Neutrophil (primary cell): ENCODE measurements around the gene VWA8.

ENCODE experiments used
- H3K27ac ChIP-seq: fragments of 200-600 bp; sonication (generic); 2 replicates; pipeline ENCODE4 v1.5.1; 2016; ENCODE audit warnings: mild to moderate bottlenecking, moderate library complexity
- H3K27me3 ChIP-seq: fragments of 200-600 bp; sonication (generic); 2 replicates; pipeline ENCODE4 v1.6.0; 2016; ENCODE audit warnings: mild to moderate bottlenecking
- H3K36me3 ChIP-seq: fragments of 200-600 bp; sonication (generic); 2 replicates; pipeline ENCODE4 v1.5.1; 2017
- H3K4me1 ChIP-seq, 2 experiments: fragments of 200-600 bp in 1 of 2; sonication (generic) in 1 of 2; 1 replicate in 1 of 2; 2 replicates in 1 of 2; pipeline versions ENCODE4 v1.5.1 to v1.6.1; 2013 to 2016; ENCODE audit warnings: low read depth in 1 of 2, low read length in 1 of 2, mild to moderate bottlenecking in 1 of 2, moderate library complexity in 1 of 2; ENCODE audit not compliant: control insufficient read depth in 1 of 2, insufficient read depth in 1 of 2
- H3K4me3 ChIP-seq, 2 experiments: fragments of 200-600 bp in 1 of 2; sonication (generic) in 1 of 2; 1 replicate in 1 of 2; 2 replicates in 1 of 2; pipeline ENCODE4 v1.5.1; 2013 to 2016; ENCODE audit warnings: low read depth in 1 of 2, low read length in 1 of 2, mild to moderate bottlenecking in 1 of 2, moderate library complexity in 1 of 2
- H3K9me3 ChIP-seq: fragments of 200-600 bp; sonication (generic); 2 replicates; pipeline ENCODE4 v1.5.1; 2016
- TF ChIP-seq, protein P1 (sequence below): fragments of 200-600 bp; sonication (generic); IDR thresholded peaks from 2 replicates; pipeline ENCODE4 v1.5.1; 2016; ENCODE audit warnings: antibody characterized with exemption

Gene VWA8

DNA sequence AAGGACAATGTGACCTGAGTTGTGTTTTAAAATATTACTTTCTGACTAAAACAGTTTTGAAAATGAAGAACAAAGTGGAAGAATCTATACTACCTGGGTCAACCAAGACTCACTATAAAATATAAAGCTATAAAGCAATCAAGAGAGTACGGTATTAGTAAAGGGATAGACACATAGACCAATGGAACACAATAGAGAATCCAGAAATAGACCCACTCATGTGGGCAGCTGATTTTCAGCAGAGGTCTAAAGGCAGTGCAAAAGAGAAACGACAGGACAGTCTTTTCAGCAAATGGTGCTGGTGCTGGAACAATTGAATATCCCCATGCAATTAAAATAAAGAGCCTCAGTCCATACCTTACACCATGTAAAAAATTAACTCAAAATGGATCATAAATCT is 278.9 kb downstream of the VWA8 start:
- Histone ChIP-seq H3K4me1 (no peaks in the 10 kb centered on the region), H3K9me3 (no peaks in the 10 kb centered on the region), H3K27ac (no peak overlapping the region), H3K36me3 (no peaks in the 10 kb centered on the region), H3K27me3 (no peaks in the 10 kb centered on the region), H3K4me3 (no peak overlapping the region)
- TF ChIP-seq, protein P1, sequence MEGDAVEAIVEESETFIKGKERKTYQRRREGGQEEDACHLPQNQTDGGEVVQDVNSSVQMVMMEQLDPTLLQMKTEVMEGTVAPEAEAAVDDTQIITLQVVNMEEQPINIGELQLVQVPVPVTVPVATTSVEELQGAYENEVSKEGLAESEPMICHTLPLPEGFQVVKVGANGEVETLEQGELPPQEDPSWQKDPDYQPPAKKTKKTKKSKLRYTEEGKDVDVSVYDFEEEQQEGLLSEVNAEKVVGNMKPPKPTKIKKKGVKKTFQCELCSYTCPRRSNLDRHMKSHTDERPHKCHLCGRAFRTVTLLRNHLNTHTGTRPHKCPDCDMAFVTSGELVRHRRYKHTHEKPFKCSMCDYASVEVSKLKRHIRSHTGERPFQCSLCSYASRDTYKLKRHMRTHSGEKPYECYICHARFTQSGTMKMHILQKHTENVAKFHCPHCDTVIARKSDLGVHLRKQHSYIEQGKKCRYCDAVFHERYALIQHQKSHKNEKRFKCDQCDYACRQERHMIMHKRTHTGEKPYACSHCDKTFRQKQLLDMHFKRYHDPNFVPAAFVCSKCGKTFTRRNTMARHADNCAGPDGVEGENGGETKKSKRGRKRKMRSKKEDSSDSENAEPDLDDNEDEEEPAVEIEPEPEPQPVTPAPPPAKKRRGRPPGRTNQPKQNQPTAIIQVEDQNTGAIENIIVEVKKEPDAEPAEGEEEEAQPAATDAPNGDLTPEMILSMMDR, result no peak

DNA sequence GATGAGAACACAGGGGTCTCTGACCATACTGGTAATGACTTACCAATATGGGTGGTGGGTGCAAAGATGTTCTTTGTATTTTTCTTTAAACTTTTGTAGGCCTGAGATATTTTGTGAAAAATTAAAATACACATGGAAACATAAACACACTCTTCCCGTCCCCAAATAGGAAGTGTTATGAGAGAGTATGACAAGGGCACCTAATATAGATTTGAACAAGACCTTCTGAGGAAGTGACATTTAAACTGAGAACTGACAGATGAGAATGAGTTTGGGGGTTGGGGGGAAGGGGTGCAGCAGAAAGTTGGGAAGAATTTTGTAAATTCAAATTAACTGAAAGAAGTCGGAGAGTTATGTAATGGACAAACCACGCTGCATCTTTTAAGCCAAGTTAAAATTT is 279.3 kb downstream of the VWA8 start:
- no peaks in the 10 kb centered on the region for H3K27me3 ChIP-seq
- H3K27ac ChIP-seq, result no peak overlapping the region
- TF ChIP-seq, protein P1, result no peak
- H3K36me3 ChIP-seq, result no peaks in the 10 kb centered on the region
- no peaks in the 10 kb centered on the region for H3K9me3 ChIP-seq
- no peaks in the 10 kb centered on the region for H3K4me1 ChIP-seq
- no peak overlapping the region for H3K4me3 ChIP-seq

DNA sequence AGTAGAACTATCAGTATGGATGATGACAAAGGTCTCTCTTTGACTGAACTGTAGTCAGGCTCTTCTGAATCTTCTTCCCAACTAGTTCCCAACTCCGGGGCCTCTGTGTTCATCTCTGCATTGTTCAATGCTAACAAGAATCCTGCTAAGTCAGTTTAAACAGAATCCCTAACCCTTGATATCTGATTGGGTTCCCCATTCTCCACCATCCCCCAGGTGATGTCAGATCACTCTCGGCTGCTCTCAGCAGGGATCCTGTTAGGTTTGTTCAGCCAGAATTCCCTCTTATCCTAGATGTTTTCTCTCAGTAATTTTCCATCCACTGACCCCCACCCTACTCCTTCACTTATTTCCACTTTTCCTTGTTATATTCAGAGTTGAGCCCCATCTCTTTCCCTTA is 280.0 kb downstream of the VWA8 start:
- H3K27me3 ChIP-seq, result no peaks in the 10 kb centered on the region

DNA sequence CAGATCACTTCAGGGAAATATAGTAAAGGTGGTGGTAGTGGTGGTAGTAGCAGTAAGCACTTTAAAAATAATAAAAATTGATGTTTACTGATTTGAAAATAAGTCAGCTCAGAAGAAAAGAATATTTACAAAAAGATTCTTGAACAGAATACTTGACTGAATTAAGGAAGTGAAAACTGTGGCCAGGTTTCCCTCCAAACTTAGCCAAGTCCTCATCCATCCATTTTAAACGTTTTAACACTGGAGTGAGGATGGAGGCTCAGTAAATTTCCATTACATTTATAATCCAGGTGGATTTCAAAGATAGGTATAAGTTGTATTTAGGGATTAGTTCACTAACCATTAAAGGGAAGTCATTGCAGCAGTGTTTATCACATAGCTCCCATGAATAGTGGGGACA is 282.1 kb downstream of the VWA8 start:
- Histone ChIP-seq H3K4me3 (no peak overlapping the region), H3K27ac (no peak overlapping the region), H3K36me3 (no peaks in the 10 kb centered on the region), H3K27me3 (no peaks in the 10 kb centered on the region), H3K9me3 (no peaks in the 10 kb centered on the region), H3K4me1 (no peaks in the 10 kb centered on the region)
- TF ChIP-seq, protein P1, result no peak

More for the DNA sequence above, 280.0 kb downstream of the VWA8 start:
- H3K27ac ChIP-seq, result no peak overlapping the region
- TF ChIP-seq, protein P1, result no peak
- no peaks in the 10 kb centered on the region for H3K36me3 ChIP-seq
- no peaks in the 10 kb centered on the region for H3K4me1 ChIP-seq
- no peaks in the 10 kb centered on the region for H3K9me3 ChIP-seq
- H3K4me3 ChIP-seq, result no peak overlapping the region

DNA sequence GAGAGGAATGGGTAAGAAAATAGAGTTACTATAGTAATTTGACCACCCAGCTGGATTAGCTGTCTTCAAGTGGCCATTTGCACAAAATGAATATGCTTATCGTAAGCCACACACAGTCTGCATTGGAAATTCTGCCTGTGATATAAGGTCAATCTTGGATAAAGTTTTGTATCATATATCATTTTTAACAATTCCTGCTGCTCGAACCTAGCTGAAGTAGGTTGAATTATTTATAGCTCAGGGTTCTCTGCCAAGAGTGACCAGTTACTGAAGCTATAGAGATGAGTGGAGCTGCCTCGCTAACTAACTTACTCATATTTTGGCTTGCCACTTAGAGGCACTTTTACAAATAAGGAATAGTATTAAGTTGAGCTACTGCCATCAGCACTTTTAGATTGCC is 282.7 kb downstream of the VWA8 start:
- Histone ChIP-seq H3K9me3 (no peaks in the 10 kb centered on the region), H3K27ac (no peak overlapping the region), H3K27me3 (no peaks in the 10 kb centered on the region), H3K4me3 (no peak overlapping the region), H3K4me1 (no peaks in the 10 kb centered on the region), H3K36me3 (no peaks in the 10 kb centered on the region)
- TF ChIP-seq, protein P1, result no peak

DNA sequence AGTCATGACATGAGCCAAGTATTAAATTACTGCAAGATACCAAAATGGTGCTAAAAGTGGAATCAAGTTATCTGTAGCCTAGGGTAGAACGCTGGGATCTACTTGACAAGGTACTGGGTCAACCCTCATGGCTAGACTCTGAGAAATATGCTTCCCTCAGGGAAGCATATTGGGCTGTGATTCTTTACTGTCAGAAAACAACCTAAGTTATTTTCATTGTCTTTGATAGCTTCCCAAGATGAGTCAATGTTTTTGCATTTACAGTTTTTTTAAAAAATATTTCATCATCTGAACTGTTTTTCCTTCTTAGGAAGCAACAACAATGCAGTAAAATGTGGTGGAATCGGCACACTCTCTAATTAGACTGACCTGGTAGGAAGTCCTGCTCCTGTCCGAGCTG is 285.6 kb downstream of the VWA8 start:
- TF ChIP-seq, protein P1, result no peak
- H3K27me3 ChIP-seq, result no peaks in the 10 kb centered on the region
- H3K27ac ChIP-seq, result no peak overlapping the region
- H3K36me3 ChIP-seq, result no peaks in the 10 kb centered on the region
- H3K4me1 ChIP-seq, result no peaks in the 10 kb centered on the region
- no peaks in the 10 kb centered on the region for H3K9me3 ChIP-seq
- no peak overlapping the region for H3K4me3 ChIP-seq
